H9 (cell line): Measurements from ENCODE around the gene RNF141. TPM values are rescaled to one million over a fixed set of nuclear protein-coding genes. Genes with fewer than 3 reads are reported as not detected.

ENCODE experiments used
- DNase-seq: peaks from one replicate; pipeline ENCODE4 v3.0.0-alpha.2; 2017
- H2AFZ ChIP-seq: one replicate; pipeline ENCODE4 v1.6.1; 2013; ENCODE audit warnings: mild to moderate bottlenecking, low read length, control low read depth, moderate library complexity
- H2AK5ac ChIP-seq: 2 replicates; pipeline ENCODE4 v1.6.1; 2013; ENCODE audit warnings: low read length, control low read depth, mixed read lengths; ENCODE audit not compliant: insufficient read length
- H2BK120ac ChIP-seq: one replicate; pipeline ENCODE4 v1.6.1; 2013; ENCODE audit warnings: low read depth, mild to moderate bottlenecking, low read length, control low read depth, inconsistent platforms; ENCODE audit not compliant: poor library complexity, severe bottlenecking
- H2BK12ac ChIP-seq: 2 replicates; pipeline ENCODE4 v1.6.1; 2013; ENCODE audit warnings: low read length, control low read depth, mixed read lengths, low read depth; ENCODE audit not compliant: insufficient read length
- H2BK15ac ChIP-seq: 2 replicates; pipeline ENCODE4 v1.6.1; 2013; ENCODE audit warnings: low read depth, low read length, control low read depth
- H2BK20ac ChIP-seq: one replicate; pipeline ENCODE4 v1.6.1; 2013; ENCODE audit warnings: low read depth, mild to moderate bottlenecking, low read length, control low read depth, inconsistent platforms; ENCODE audit not compliant: poor library complexity, severe bottlenecking
- H2BK5ac ChIP-seq: 2 replicates; pipeline ENCODE4 v1.6.1; 2013; ENCODE audit warnings: low read length, control low read depth, mixed read lengths; ENCODE audit not compliant: insufficient read length
- H3K14ac ChIP-seq: 2 replicates; pipeline ENCODE4 v1.6.1; 2013; ENCODE audit warnings: low read length, control low read depth; ENCODE audit not compliant: insufficient read depth
- H3K18ac ChIP-seq: 2 replicates; pipeline ENCODE4 v1.6.1; 2013; ENCODE audit warnings: low read depth, mild to moderate bottlenecking, mixed read lengths, low read length, control low read depth; ENCODE audit not compliant: insufficient read length
- H3K23ac ChIP-seq: 2 replicates; pipeline ENCODE4 v1.6.1; 2013; ENCODE audit warnings: low read length, control low read depth, mixed read lengths, low read depth; ENCODE audit not compliant: insufficient read length
- H3K23me2 ChIP-seq: 2 replicates; pipeline ENCODE4 v1.6.1; 2013; ENCODE audit warnings: low read depth, mild to moderate bottlenecking, mixed read lengths, low read length, control low read depth; ENCODE audit not compliant: insufficient read length, poor library complexity, severe bottlenecking
- H3K27ac ChIP-seq: 2 replicates; pipeline ENCODE4 v1.5.1; 2013; ENCODE audit warnings: low read length, control low read depth, mixed read lengths, low read depth; ENCODE audit not compliant: insufficient read length
- H3K27me3 ChIP-seq: 2 replicates; pipeline ENCODE4 v1.6.1; 2013; ENCODE audit warnings: low read length, control low read depth, inconsistent platforms; ENCODE audit not compliant: insufficient read depth
- H3K4ac ChIP-seq: 2 replicates; pipeline ENCODE4 v1.6.1; 2013; ENCODE audit warnings: low read depth, mild to moderate bottlenecking, control low read depth, inconsistent platforms, low read length, moderate library complexity
- H3K4me1 ChIP-seq: 2 replicates; pipeline ENCODE4 v1.6.1; 2013; ENCODE audit warnings: low read length, control low read depth, inconsistent platforms; ENCODE audit not compliant: insufficient read depth
- H3K4me2 ChIP-seq: 2 replicates; pipeline ENCODE4 v1.6.1; 2013; ENCODE audit warnings: low read length, control low read depth, mixed read lengths; ENCODE audit not compliant: insufficient read length, insufficient read depth
- H3K56ac ChIP-seq: 2 replicates; pipeline ENCODE4 v1.6.1; 2013; ENCODE audit warnings: low read depth, mild to moderate bottlenecking, mixed read lengths, low read length, control low read depth; ENCODE audit not compliant: insufficient read length
- H3K79me1 ChIP-seq: 2 replicates; pipeline ENCODE4 v1.6.1; 2013; ENCODE audit warnings: low read depth, mild to moderate bottlenecking, moderate library complexity, low read length, control low read depth, inconsistent platforms; ENCODE audit not compliant: insufficient read depth, poor library complexity, severe bottlenecking
- H3K79me2 ChIP-seq: 2 replicates; pipeline ENCODE4 v1.6.1; 2013; ENCODE audit warnings: low read length, control low read depth, inconsistent platforms; ENCODE audit not compliant: insufficient read depth
- H3K9ac ChIP-seq: 2 replicates; pipeline ENCODE4 v1.6.1; 2013; ENCODE audit warnings: low read length, control low read depth, mixed read lengths; ENCODE audit not compliant: insufficient read length; ENCODE audit errors: extremely low read depth
- H3K9me3 ChIP-seq: one replicate; pipeline ENCODE4 v1.6.1; 2013; ENCODE audit warnings: low read depth, low read length, inconsistent platforms; ENCODE audit not compliant: control insufficient read depth
- H3T11ph ChIP-seq: one replicate; pipeline ENCODE4 v1.6.1; 2013; ENCODE audit warnings: mild to moderate bottlenecking, low read length, control low read depth, inconsistent platforms
- H4K20me1 ChIP-seq: one replicate; pipeline ENCODE4 v1.6.1; 2013; ENCODE audit not compliant: control insufficient read depth, insufficient read length, insufficient read depth
- H4K5ac ChIP-seq: 2 replicates; pipeline ENCODE4 v1.6.1; 2013; ENCODE audit warnings: low read depth, mild to moderate bottlenecking, mixed read lengths, low read length, control low read depth; ENCODE audit not compliant: insufficient read length
- H4K8ac ChIP-seq: replicated peaks from 2 replicates; pipeline ENCODE4 v1.6.1; 2013; ENCODE audit warnings: low read length, control low read depth, mixed read lengths, low read depth; ENCODE audit not compliant: insufficient read length
- H4K91ac ChIP-seq: 2 replicates; pipeline ENCODE4 v1.6.1; 2013; ENCODE audit warnings: low read depth, mild to moderate bottlenecking, moderate library complexity, mixed read lengths, low read length, control low read depth; ENCODE audit not compliant: insufficient read length
- H3K27ac Mint-ChIP-seq, 3 experiments: 2 replicates in 2 of 3; 3 replicates in 1 of 3; pipeline ENCODE4 v1.8.0; 2020 to 2021; ENCODE audit warnings: mixed read lengths in 3 of 3, mild to moderate bottlenecking in 1 of 3, moderate library complexity in 1 of 3
- H3K27me3 Mint-ChIP-seq: 2 replicates; pipeline ENCODE4 v1.8.0; 2021; ENCODE audit warnings: low read depth, mild to moderate bottlenecking, moderate library complexity, mixed read lengths
- H3K36me3 Mint-ChIP-seq, 3 experiments: 2 replicates in 2 of 3; 3 replicates in 1 of 3; pipeline ENCODE4 v1.8.0; 2020 to 2021; ENCODE audit warnings: low read depth in 3 of 3, mixed read lengths in 3 of 3; ENCODE audit not compliant: insufficient read depth in 1 of 3
- H3K4me1 Mint-ChIP-seq, 2 experiments: 2 replicates each; pipeline ENCODE4 v1.8.0; 2020; ENCODE audit warnings: mixed read lengths in 2 of 2
- H3K4me3 Mint-ChIP-seq, 2 experiments: 2 replicates in 1 of 2; 3 replicates in 1 of 2; pipeline ENCODE4 v1.8.0; 2020 to 2021; ENCODE audit warnings: mild to moderate bottlenecking in 2 of 2, mixed read lengths in 2 of 2, moderate library complexity in 1 of 2
- H3K9me3 Mint-ChIP-seq, 2 experiments: 2 replicates in 1 of 2; 3 replicates in 1 of 2; pipeline ENCODE4 v1.8.0; 2020; ENCODE audit warnings: mild to moderate bottlenecking in 2 of 2, mixed read lengths in 2 of 2, moderate library complexity in 1 of 2
- CTCF ChIP-seq: fragments of 200-600 bp; sonication (generic); conservative IDR thresholded peaks from 3 replicates; pipeline ENCODE4 v1.8.0; 2021; ENCODE audit warnings: antibody characterized with exemption, mild to moderate bottlenecking
- WGBS: extraction: QIAGEN DNeasy Blood & Tissue Kit; methylation state at CpG from one replicate; pipeline ENCODE4 v1.1.7; 2013; ENCODE audit warnings: missing lambda C conversion rate, low lambda C conversion rate, mixed read lengths; ENCODE audit not compliant: insufficient read length; ENCODE audit errors: extremely low coverage; 5-methylcytosine and 5-hydroxymethylcytosine counted together
- total RNA-seq: library from RNA; stranded (reverse); gene quantifications from 2 replicates; pipeline ENCODE4 v1.2.1, GENCODE V29; 2021

Gene RNF141
- total RNA-seq, 1 experiment from 2014 or later: 24.7 TPM

DNA sequence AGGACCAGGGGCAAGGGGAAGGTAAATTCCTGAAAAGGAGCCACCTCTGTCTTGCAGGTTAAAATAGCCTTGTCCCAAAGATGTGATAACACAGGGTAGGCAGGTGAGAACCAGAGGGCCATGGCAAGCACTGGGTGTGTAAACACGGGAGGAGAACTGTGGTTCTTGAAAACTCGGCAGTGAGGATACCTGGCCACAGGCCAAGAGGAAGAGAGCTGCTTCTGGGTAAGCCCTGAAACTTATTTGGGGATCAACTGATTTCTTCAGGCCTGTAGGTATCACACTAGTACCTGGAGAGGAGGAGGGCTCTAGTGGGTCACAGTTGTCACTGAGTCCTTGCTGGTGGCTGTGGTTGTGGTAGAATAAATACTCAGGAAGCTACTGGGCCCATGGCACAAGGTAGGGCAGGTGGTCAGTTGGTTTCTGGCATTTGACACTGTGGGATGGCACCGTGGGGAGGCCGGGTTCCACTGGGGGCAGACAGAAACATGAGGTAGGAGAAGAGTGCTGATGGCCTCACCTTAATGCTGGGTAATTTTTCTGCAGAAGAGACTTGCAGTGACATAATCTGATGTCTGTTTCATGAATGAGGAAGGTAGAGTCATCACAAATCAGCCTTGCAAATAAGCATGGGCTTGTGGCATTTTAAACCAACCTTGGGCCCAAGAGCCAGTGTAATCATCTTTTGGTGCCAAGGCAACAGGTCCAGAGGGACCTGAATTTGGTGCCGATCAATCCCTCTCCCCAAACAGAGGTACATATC, 63.9 kb downstream of the RNF141 start:
- Histone ChIP-seq H3K56ac (no peak overlapping the region), H3K23me2 (no peaks in the 10 kb centered on the region), H2BK5ac (no peak overlapping the region), H3K27me3 (no peaks in the 10 kb centered on the region), H3K9me3 (no peaks in the 10 kb centered on the region), H3T11ph (no peak overlapping the region), H3K27ac (no peak overlapping the region), H2BK120ac (no peak overlapping the region), H3K4me2 (no peak overlapping the region), H3K79me2 (no peaks in the 10 kb centered on the region), H3K18ac (no peak overlapping the region), H2BK20ac (no peak overlapping the region), H2BK12ac (no peak overlapping the region), H4K5ac (no peak overlapping the region), H2AFZ (no peak overlapping the region), H2BK15ac (no peak overlapping the region), H3K4ac (no peak overlapping the region), H3K14ac (no peak overlapping the region), H3K9ac (no peak overlapping the region), H3K79me1 (no peaks in the 10 kb centered on the region), H2AK5ac (no peak overlapping the region), H4K20me1 (no peaks in the 10 kb centered on the region), H4K8ac (no peak overlapping the region), H3K4me1 (no peaks in the 10 kb centered on the region), H4K91ac (no peak overlapping the region), H3K23ac (no peak overlapping the region)
- Mint-ChIP-seq H3K9me3 (no peaks in the 10 kb centered on the region), H3K4me1 (peaks cover 0 to 11% of the 10 kb centered on the region in 2 experiments; a peak in 2 of 4 replicates), H3K4me3 (no peak overlapping the region), H3K27ac (no peak overlapping the region; a peak in 1 of 7 replicates), H3K27me3 (peaks cover 2% of the 10 kb centered on the region; the same call in 1 of the 2 replicates), H3K36me3 (no peaks in the 10 kb centered on the region)
- WGBS: no CpG with 5 or more reads among the region's 5 CpGs
- no peak for TF ChIP-seq CTCF
- DNase-seq: no peak
